ENCODE measurements around the gene SPTB.

DNA sequence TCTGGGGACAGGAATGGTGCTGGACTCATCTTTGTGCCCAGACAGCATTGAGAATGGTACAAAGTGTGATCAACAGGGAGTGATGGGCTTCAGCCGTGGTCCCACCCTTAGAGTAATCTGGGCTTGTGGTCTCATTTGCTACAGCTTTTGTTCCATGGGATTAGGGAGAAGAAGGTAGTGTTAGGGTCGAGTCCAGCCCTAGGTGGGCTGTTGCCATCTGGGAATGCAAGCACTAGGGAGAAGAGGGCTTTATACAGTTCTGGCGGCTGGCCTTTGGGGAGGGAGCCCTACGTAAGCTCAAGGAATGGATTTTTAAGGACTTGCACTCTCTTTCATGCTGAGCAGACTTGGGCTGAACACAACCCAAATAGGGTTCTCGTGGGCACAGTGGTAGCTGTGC is 170.6 kb downstream of the SPTB start:
- TF ChIP-seq CEBPB (IDR thresholded peaks at IDR 0.05) (no peak), RAD21 (IDR thresholded peaks at IDR 0.05; ENCODE audit: low read depth) (no peak), EGR1 (IDR thresholded peaks at IDR 0.05) (no peak), TCF12 (IDR thresholded peaks at IDR 0.05; ENCODE audit: low read depth) (no peak), CREB1 (IDR thresholded peaks at IDR 0.05; ENCODE audit: low read depth) (no peak), TAF1 (IDR thresholded peaks at IDR 0.05; ENCODE audit: low read depth) (no peak), FOXM1 (IDR thresholded peaks at IDR 0.05; ENCODE audit: borderline replicate concordance, low read depth) (no peak), EP300 (IDR thresholded peaks at IDR 0.05; ENCODE audit: borderline replicate concordance) (no peak), ZBTB7A (IDR thresholded peaks at IDR 0.05; ENCODE audit: low read depth) (no peak), YY1 (IDR thresholded peaks at IDR 0.05; ENCODE audit: low read depth) (no peak)
- TF ChIP-seq, protein P1, sequence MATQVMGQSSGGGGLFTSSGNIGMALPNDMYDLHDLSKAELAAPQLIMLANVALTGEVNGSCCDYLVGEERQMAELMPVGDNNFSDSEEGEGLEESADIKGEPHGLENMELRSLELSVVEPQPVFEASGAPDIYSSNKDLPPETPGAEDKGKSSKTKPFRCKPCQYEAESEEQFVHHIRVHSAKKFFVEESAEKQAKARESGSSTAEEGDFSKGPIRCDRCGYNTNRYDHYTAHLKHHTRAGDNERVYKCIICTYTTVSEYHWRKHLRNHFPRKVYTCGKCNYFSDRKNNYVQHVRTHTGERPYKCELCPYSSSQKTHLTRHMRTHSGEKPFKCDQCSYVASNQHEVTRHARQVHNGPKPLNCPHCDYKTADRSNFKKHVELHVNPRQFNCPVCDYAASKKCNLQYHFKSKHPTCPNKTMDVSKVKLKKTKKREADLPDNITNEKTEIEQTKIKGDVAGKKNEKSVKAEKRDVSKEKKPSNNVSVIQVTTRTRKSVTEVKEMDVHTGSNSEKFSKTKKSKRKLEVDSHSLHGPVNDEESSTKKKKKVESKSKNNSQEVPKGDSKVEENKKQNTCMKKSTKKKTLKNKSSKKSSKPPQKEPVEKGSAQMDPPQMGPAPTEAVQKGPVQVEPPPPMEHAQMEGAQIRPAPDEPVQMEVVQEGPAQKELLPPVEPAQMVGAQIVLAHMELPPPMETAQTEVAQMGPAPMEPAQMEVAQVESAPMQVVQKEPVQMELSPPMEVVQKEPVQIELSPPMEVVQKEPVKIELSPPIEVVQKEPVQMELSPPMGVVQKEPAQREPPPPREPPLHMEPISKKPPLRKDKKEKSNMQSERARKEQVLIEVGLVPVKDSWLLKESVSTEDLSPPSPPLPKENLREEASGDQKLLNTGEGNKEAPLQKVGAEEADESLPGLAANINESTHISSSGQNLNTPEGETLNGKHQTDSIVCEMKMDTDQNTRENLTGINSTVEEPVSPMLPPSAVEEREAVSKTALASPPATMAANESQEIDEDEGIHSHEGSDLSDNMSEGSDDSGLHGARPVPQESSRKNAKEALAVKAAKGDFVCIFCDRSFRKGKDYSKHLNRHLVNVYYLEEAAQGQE (IDR thresholded peaks at IDR 0.05; ENCODE audit: low read depth): no peak
- TF ChIP-seq, protein P2, sequence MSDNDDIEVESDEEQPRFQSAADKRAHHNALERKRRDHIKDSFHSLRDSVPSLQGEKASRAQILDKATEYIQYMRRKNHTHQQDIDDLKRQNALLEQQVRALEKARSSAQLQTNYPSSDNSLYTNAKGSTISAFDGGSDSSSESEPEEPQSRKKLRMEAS (IDR thresholded peaks at IDR 0.05): no peak
- TF ChIP-seq, protein P3, sequence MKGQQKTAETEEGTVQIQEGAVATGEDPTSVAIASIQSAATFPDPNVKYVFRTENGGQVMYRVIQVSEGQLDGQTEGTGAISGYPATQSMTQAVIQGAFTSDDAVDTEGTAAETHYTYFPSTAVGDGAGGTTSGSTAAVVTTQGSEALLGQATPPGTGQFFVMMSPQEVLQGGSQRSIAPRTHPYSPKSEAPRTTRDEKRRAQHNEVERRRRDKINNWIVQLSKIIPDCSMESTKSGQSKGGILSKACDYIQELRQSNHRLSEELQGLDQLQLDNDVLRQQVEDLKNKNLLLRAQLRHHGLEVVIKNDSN (IDR thresholded peaks at IDR 0.05): no peak

Data from Ishikawa (cell line).